H1 (cell line): ENCODE results near the gene HIP1. TPM values are rescaled to one million over a fixed set of nuclear protein-coding genes. Genes with fewer than 3 reads are reported as not detected.

Source experiments
- CTCF ChIA-PET: fragments of 300-600 bp; sonication (Branson Sonifier 250); formaldehyde crosslinking; loops from one replicate; lab custom pipeline; 2021; ENCODE audit not compliant: partially characterized antibody; lab: Charles Lee
- POLR2A ChIA-PET: fragments of 300-600 bp; sonication (Branson Sonifier 250); formaldehyde crosslinking; loops from one replicate; lab custom pipeline; 2021; ENCODE audit warnings: inconsistent platforms; ENCODE audit not compliant: partially characterized antibody; lab: Charles Lee
- DNase-seq, 2 experiments: peaks; one replicate each; pipeline versions ENCODE4 v3.0.0 to v3.0.0-alpha.2; 2010 to 2022; ENCODE audit warnings: low spot score in 2 of 2, low read depth in 1 of 2, mixed read lengths in 1 of 2
- FAIRE-seq: peaks from 2 replicates; lab custom pipeline; 2011; peaks lifted over from hg19 to GRCh38; lab: Jason Lieb, UNC
- H2AFZ ChIP-seq: 2 replicates; pipeline ENCODE4 v1.8.1; 2012; ENCODE audit warnings: low read length, inconsistent platforms
- H2AK5ac ChIP-seq: 2 replicates; pipeline ENCODE4 v1.6.1; 2013; ENCODE audit warnings: low read depth, low read length
- H2BK120ac ChIP-seq: replicated peaks from 2 replicates; pipeline ENCODE3; 2013; ENCODE audit warnings: low read depth, low read length, inconsistent platforms
- H2BK12ac ChIP-seq: 2 replicates; pipeline ENCODE4 v1.6.1; 2013; ENCODE audit warnings: low read depth, low read length
- H2BK15ac ChIP-seq: 2 replicates; pipeline ENCODE4 v1.6.1; 2013; ENCODE audit warnings: low read length
- H2BK20ac ChIP-seq: 2 replicates; pipeline ENCODE4 v1.6.1; 2013; ENCODE audit warnings: low read length
- H2BK5ac ChIP-seq: 2 replicates; pipeline ENCODE4 v1.6.1; 2013; ENCODE audit warnings: low read depth, low read length
- H3K14ac ChIP-seq: 2 replicates; pipeline ENCODE4 v1.6.1; 2013; ENCODE audit warnings: inconsistent platforms; ENCODE audit not compliant: insufficient read length
- H3K18ac ChIP-seq: 2 replicates; pipeline ENCODE4 v1.6.1; 2013; ENCODE audit warnings: low read length; ENCODE audit errors: extremely low read depth
- H3K23ac ChIP-seq: 2 replicates; pipeline ENCODE4 v1.6.1; 2013; ENCODE audit warnings: inconsistent platforms; ENCODE audit not compliant: insufficient read length
- H3K23me2 ChIP-seq: 2 replicates; pipeline ENCODE4 v1.6.1; 2013; ENCODE audit warnings: low read depth, low read length
- H3K27ac ChIP-seq: 2 replicates; pipeline ENCODE4 v1.6.1; 2011; ENCODE audit warnings: low read depth, low read length, inconsistent platforms
- H3K27me3 ChIP-seq, 4 experiments: replicated peaks in 1 of 4; 1 replicate in 1 of 4; 2 replicates in 3 of 4; pipeline versions ENCODE4 v1.6.1 to v1.8.1; 2011 to 2013; ENCODE audit warnings: low read length in 3 of 4, mild to moderate bottlenecking in 3 of 4, inconsistent platforms in 2 of 4, mixed read lengths in 2 of 4, moderate library complexity in 1 of 4; ENCODE audit not compliant: control insufficient read depth in 3 of 4, insufficient read depth in 3 of 4; ENCODE audit errors: extremely low read depth in 1 of 4
- H3K36me3 ChIP-seq, 4 experiments: 2 replicates each; pipeline versions ENCODE4 v1.6.1 to v1.8.1; 2011 to 2013; ENCODE audit warnings: mild to moderate bottlenecking in 4 of 4, low read length in 3 of 4, moderate library complexity in 2 of 4, control low read depth in 1 of 4, inconsistent platforms in 1 of 4; ENCODE audit not compliant: insufficient read depth in 4 of 4, control insufficient read depth in 2 of 4
- H3K4ac ChIP-seq: replicated peaks from 2 replicates; pipeline ENCODE3; 2013; ENCODE audit warnings: low read length, low read depth, mixed read lengths, inconsistent platforms; ENCODE audit not compliant: insufficient read length
- H3K4me1 ChIP-seq, 4 experiments: replicated peaks in 1 of 4; 1 replicate in 1 of 4; 2 replicates in 3 of 4; pipeline versions ENCODE4 v1.6.1 to v1.8.1; 2011 to 2013; ENCODE audit warnings: low read length in 3 of 4, inconsistent platforms in 2 of 4, mixed read lengths in 1 of 4; ENCODE audit not compliant: insufficient read depth in 4 of 4, control insufficient read depth in 3 of 4
- H3K4me2 ChIP-seq, 2 experiments: 2 replicates each; pipeline versions ENCODE4 v1.6.1 to v1.8.1; 2011 to 2013; ENCODE audit warnings: low read depth in 2 of 2, low read length in 2 of 2, control low read depth in 1 of 2, inconsistent platforms in 1 of 2, mild to moderate bottlenecking in 1 of 2; ENCODE audit not compliant: insufficient read depth in 1 of 2
- H3K4me3 ChIP-seq, 4 experiments: fragments of 200-600, 300-600 bp in 1 of 4; sonication (generic), shearing (Covaris generic), sonication (Bioruptor Twin) in 1 of 4; 2 replicates each; pipeline versions ENCODE4 v1.5.1 to v1.8.1; 2011 to 2016; ENCODE audit warnings: low read length in 4 of 4, low read depth in 3 of 4, control low read depth in 2 of 4, inconsistent platforms in 2 of 4, mild to moderate bottlenecking in 2 of 4, mixed read lengths in 1 of 4, moderate library complexity in 1 of 4; ENCODE audit not compliant: insufficient read depth in 2 of 4; ENCODE audit errors: extremely low read depth in 1 of 4
- H3K56ac ChIP-seq: replicated peaks from 2 replicates; pipeline ENCODE3; 2013; ENCODE audit warnings: low read depth, mild to moderate bottlenecking, mixed read lengths, low read length, inconsistent platforms; ENCODE audit not compliant: insufficient read length
- H3K79me1 ChIP-seq: 2 replicates; pipeline ENCODE4 v1.6.1; 2013; ENCODE audit warnings: low read depth, low read length, control low read depth
- H3K79me2 ChIP-seq, 2 experiments: 2 replicates each; pipeline versions ENCODE4 v1.6.1 to v1.8.1; 2012 to 2013; ENCODE audit warnings: low read length in 2 of 2, mild to moderate bottlenecking in 2 of 2, inconsistent platforms in 1 of 2; ENCODE audit not compliant: insufficient read depth in 2 of 2, control insufficient read depth in 1 of 2
- H3K9ac ChIP-seq, 4 experiments: replicated peaks in 1 of 4; 1 replicate in 1 of 4; 2 replicates in 3 of 4; pipeline versions ENCODE4 v1.6.1 to v1.8.1; 2011 to 2013; ENCODE audit warnings: low read depth in 3 of 4, low read length in 3 of 4, control low read depth in 2 of 4, mild to moderate bottlenecking in 2 of 4, moderate library complexity in 2 of 4, inconsistent platforms in 1 of 4; ENCODE audit errors: extremely low read depth in 1 of 4
- H3K9me3 ChIP-seq, 2 experiments: 2 replicates each; pipeline versions ENCODE4 v1.6.1 to v1.8.1; 2012 to 2013; ENCODE audit warnings: mild to moderate bottlenecking in 2 of 2, moderate library complexity in 2 of 2, control low read depth in 1 of 2, inconsistent platforms in 1 of 2, low read depth in 1 of 2, low read length in 1 of 2, mixed read lengths in 1 of 2; ENCODE audit not compliant: insufficient read depth in 2 of 2
- H4K20me1 ChIP-seq, 2 experiments: replicated peaks in 1 of 2; 2 replicates each; pipeline versions ENCODE3 to v1.8.1; 2011 to 2013; ENCODE audit warnings: inconsistent platforms in 2 of 2, low read length in 2 of 2, mild to moderate bottlenecking in 1 of 2; ENCODE audit not compliant: insufficient read depth in 2 of 2, control insufficient read depth in 1 of 2
- H4K5ac ChIP-seq: 2 replicates; pipeline ENCODE4 v1.6.1; 2013; ENCODE audit warnings: low read length, low read depth, mixed read lengths, inconsistent platforms; ENCODE audit not compliant: insufficient read length
- H4K8ac ChIP-seq: 2 replicates; pipeline ENCODE4 v1.8.0; 2013; ENCODE audit warnings: mild to moderate bottlenecking, moderate library complexity, low read length, inconsistent platforms; ENCODE audit not compliant: insufficient read depth; ENCODE audit errors: extremely low read depth
- H4K91ac ChIP-seq: replicated peaks from 2 replicates; pipeline ENCODE3; 2013; ENCODE audit warnings: low read length, mixed read lengths, inconsistent platforms; ENCODE audit not compliant: insufficient read length
- BACH1 ChIP-seq: IDR thresholded peaks from 2 replicates; pipeline ENCODE4 v1.6.1; 2012; ENCODE audit warnings: low read length, improper control_type of control experiment
- CBX5 ChIP-seq: fragments of 300-800, 300-1000 bp; sonication (generic); IDR thresholded peaks from 2 replicates; pipeline ENCODE4 v1.7.1; 2016; ENCODE audit warnings: antibody characterized with exemption, low read length, low read depth
- CEBPB ChIP-seq: IDR thresholded peaks from 2 replicates; pipeline ENCODE4 v1.6.1; 2012; ENCODE audit warnings: low read depth, low read length
- CHD2 ChIP-seq: IDR thresholded peaks from 2 replicates; pipeline ENCODE4 v1.6.1; 2012; ENCODE audit warnings: low read length, improper control_type of control experiment
- CTBP2 ChIP-seq: IDR thresholded peaks from 2 replicates; pipeline ENCODE4 v1.7.0; 2011; ENCODE audit warnings: borderline replicate concordance, mild to moderate bottlenecking, moderate library complexity, mixed read lengths, low read length; ENCODE audit not compliant: insufficient read depth, insufficient read length
- JUN ChIP-seq: IDR thresholded peaks from 2 replicates; pipeline ENCODE4 v1.6.1; 2011; ENCODE audit warnings: low read depth, mild to moderate bottlenecking, improper control_type of control experiment, low read length
- MAFK ChIP-seq: IDR thresholded peaks from 2 replicates; pipeline ENCODE4 v1.6.1; 2012; ENCODE audit warnings: low read depth, mild to moderate bottlenecking, improper control_type of control experiment, low read length
- PHF8 ChIP-seq: fragments of 200-600 bp; sonication (generic); conservative IDR thresholded peaks from 2 replicates; pipeline ENCODE4 v1.7.1; 2012; ENCODE audit warnings: low read depth, mild to moderate bottlenecking, inconsistent platforms, low read length, moderate library complexity
- POLR2A ChIP-seq, 2 experiments: IDR thresholded peaks; 1 replicate in 1 of 2; 2 replicates in 1 of 2; pipeline ENCODE4 v1.6.1; 2011; ENCODE audit warnings: low read depth in 2 of 2, low read length in 2 of 2, mild to moderate bottlenecking in 2 of 2; ENCODE audit errors: control extremely low read depth in 1 of 2
- RBBP5 ChIP-seq: IDR thresholded peaks from 2 replicates; pipeline ENCODE4 v1.7.1; 2012; ENCODE audit warnings: low read depth, mild to moderate bottlenecking, inconsistent platforms, low read length, moderate library complexity, borderline replicate concordance
- RXRA ChIP-seq: IDR thresholded peaks from 2 replicates; pipeline ENCODE4 v1.6.1; 2011; ENCODE audit warnings: low read depth, mild to moderate bottlenecking, low read length, moderate library complexity; ENCODE audit not compliant: insufficient read depth
- SAP30 ChIP-seq: fragments of 300-600 bp; sonication (generic); IDR thresholded peaks from 2 replicates; pipeline ENCODE4 v1.7.1; 2012; ENCODE audit warnings: low read length, moderate library complexity, mild to moderate bottlenecking, inconsistent platforms; ENCODE audit not compliant: insufficient read depth, insufficient replicate concordance
- SIX5 ChIP-seq: IDR thresholded peaks from 2 replicates; pipeline ENCODE4 v1.6.1; 2011; ENCODE audit warnings: mild to moderate bottlenecking, low read depth, low read length
- SP1 ChIP-seq: IDR thresholded peaks from 2 replicates; pipeline ENCODE4 v1.6.1; 2011; ENCODE audit warnings: low read depth, low read length
- TBP ChIP-seq: IDR thresholded peaks from 2 replicates; pipeline ENCODE4 v1.6.1; 2011; ENCODE audit warnings: low read depth, low read length, improper control_type of control experiment
- ZNF274 ChIP-seq: IDR thresholded peaks from 2 replicates; pipeline ENCODE4 v1.7.0; 2012; ENCODE audit warnings: low read length, borderline replicate concordance; ENCODE audit errors: extremely low read depth
- WGBS, 2 experiments: shearing (Covaris generic) in 1 of 2; methylation state at CpG; one replicate each; pipeline versions ENCODE4 v1.1.6 to v1.1.7; 2013 to 2015; ENCODE audit warnings: low lambda C conversion rate in 2 of 2, mixed read lengths in 2 of 2, inconsistent platforms in 1 of 2, low coverage in 1 of 2, missing lambda C conversion rate in 1 of 2; ENCODE audit not compliant: insufficient replicate concordance in 2 of 2, insufficient coverage in 1 of 2, insufficient read length in 1 of 2; ENCODE audit errors: extremely low coverage in 1 of 2, missing lambda C conversion rate in 1 of 2; 5-methylcytosine and 5-hydroxymethylcytosine counted together
- polyA plus RNA-seq, 7 experiments: library from polyadenylated mRNA; depleted of rRNA in 3 of 7; stranded (reverse) in 5 of 7; unstranded in 2 of 7; fragments of >200 nt in 5 of 7; fragments of 200-250 nt in 2 of 7; gene quantifications; 1 replicate in 5 of 7; 2 replicates in 1 of 7; 4 replicates in 1 of 7; pipeline versions ENCODE4 v1.2.1 to v1.2.3, GENCODE V29; 2011 to 2013; ENCODE audit warnings: missing spikeins in 2 of 7, mixed read lengths in 2 of 7
- total RNA-seq: library from RNA; stranded (reverse); fragmentation: NEBNext Ultra II Directional; extraction: Animal tissue kit (Norgen Biotek cat#: 25700); gene quantifications from 2 replicates; pipeline ENCODE4 v1.2.1, GENCODE V29; 2021

The HIP1 gene
- total and polyA plus RNA-seq, 2 of the 8 experiments (the other 6 are each of a cell fraction or from before 2014, with no cell fraction given) = 51.8 to 108 TPM

- WGBS, 2 experiments = 89% methylated on average over 4 of the region's 4 CpGs; no CpG with 5 or more reads in 1 of the 2 experiments
- Histone ChIP-seq H2BK120ac (no peak overlapping the region), H3K18ac (no peak overlapping the region), H2AFZ (no peak overlapping the region), H2BK5ac (no peak overlapping the region), H2AK5ac (no peak overlapping the region), H4K8ac (no peak overlapping the region), H3K23me2 (no peaks in the 10 kb centered on the region), H3K27me3 (no peaks in the 10 kb centered on the region), H3K14ac (no peak overlapping the region), H3K79me2 (no peaks in the 10 kb centered on the region), H3K79me1 (no peaks in the 10 kb centered on the region), H3K27ac (no peak overlapping the region), H3K4me3 (no peak overlapping the region), H3K4ac (no peak overlapping the region), H2BK20ac (no peak overlapping the region), H3K36me3 (no peaks in the 10 kb centered on the region), H3K9me3 (no peaks in the 10 kb centered on the region), H3K4me1 (no peaks in the 10 kb centered on the region), H4K91ac (no peak overlapping the region), H2BK12ac (no peak overlapping the region), H2BK15ac (no peak overlapping the region), H3K56ac (no peak overlapping the region), H3K4me2 (no peak overlapping the region), H3K9ac (no peak overlapping the region), H4K5ac (no peak overlapping the region), H4K20me1 (no peaks in the 10 kb centered on the region), H3K23ac (no peak overlapping the region)
- no peak for TF ChIP-seq CEBPB
- no peak for TF ChIP-seq RBBP5
- no peak for TF ChIP-seq BACH1
- no peak for TF ChIP-seq CHD2
- no peak for TF ChIP-seq RXRA
- TF ChIP-seq SP1 = no peak
- TF ChIP-seq CTBP2 = no peak
- no peak for TF ChIP-seq PHF8
- no peak for TF ChIP-seq CBX5
- no peak for TF ChIP-seq SAP30
- TF ChIP-seq TBP = no peak
- TF ChIP-seq POLR2A (IDR thresholded peaks at IDR 0.05; ENCODE audit: control extremely low read depth in 1 of 2, low read depth in 2 of 2, low read length in 2 of 2) = no peak
- TF ChIP-seq JUN = no peak
- TF ChIP-seq SIX5 = no peak
- TF ChIP-seq ZNF274 = no peak
- TF ChIP-seq MAFK = no peak
- DNase-seq = no peak
- ChIA-PET POLR2A (no interaction called here), CTCF (interaction anchor here (1.7 to 2.5 kb wide), 3 partner anchors 9 to 40 kb away, joined by 6 to 10 read pairs (median 7); no protein-coding TSS in a partner anchor)
- FAIRE-seq = no peak
Observed at GRCh38 chr7:75722373-75722772, 16.4 kb downstream of the HIP1 start.
